K562 (cell line): ENCODE data around the gene TP53BP2. TPM values are rescaled to one million over a fixed set of nuclear protein-coding genes. Genes with fewer than 3 reads are reported as not detected.

Experiments
- BRD9 ChIP-seq: fragments of 450-650 bp; IDR thresholded peaks from 2 replicates; pipeline ENCODE4 v1.6.1; 2018; ENCODE audit warnings: low read depth; ENCODE audit not compliant: partially characterized antibody
- CHAMP1 ChIP-seq: fragments of 450-650 bp; IDR thresholded peaks from 2 replicates; pipeline ENCODE4 v1.6.1; 2016; ENCODE audit warnings: mild to moderate bottlenecking
- CREB1 ChIP-seq, 2 experiments: sonication (generic) in 1 of 2; formaldehyde crosslinking in 1 of 2; IDR thresholded peaks; 2 replicates each; pipeline versions ENCODE4 v1.6.1 to v1.8.0; 2012 to 2022; ENCODE audit warnings: inconsistent platforms in 1 of 2, mild to moderate bottlenecking in 1 of 2, missing genetic modification reagents in 1 of 2, moderate library complexity in 1 of 2
- FOXA3 ChIP-seq, 2 experiments: fragments of 450-650 bp in 1 of 2; sonication (generic) in 1 of 2; formaldehyde crosslinking; IDR thresholded peaks in 1 of 2; conservative IDR thresholded peaks in 1 of 2; 2 replicates each; pipeline versions ENCODE4 v1.4.0 to v1.8.0; 2020 to 2022; ENCODE audit warnings: mild to moderate bottlenecking in 2 of 2, missing genetic modification reagents in 1 of 2
- FOXK2 ChIP-seq, 2 experiments: fragments of 450-650 bp; IDR thresholded peaks in 1 of 2; conservative IDR thresholded peaks in 1 of 2; 2 replicates each; pipeline ENCODE4 v1.6.1; 2016; ENCODE audit warnings: low read depth in 2 of 2, mild to moderate bottlenecking in 1 of 2
- FOXM1 ChIP-seq, 2 experiments: fragments of 450-650 bp in 1 of 2; sonication (generic) in 1 of 2; formaldehyde crosslinking in 1 of 2; IDR thresholded peaks; 2 replicates each; pipeline versions ENCODE4 v1.6.1 to v1.9.0; 2017 to 2022; ENCODE audit warnings: low read depth in 2 of 2, mild to moderate bottlenecking in 2 of 2, missing genetic modification reagents in 1 of 2, moderate library complexity in 1 of 2
- HOMEZ ChIP-seq: fragments of 250-450 bp; sonication (Bioruptor Pico); IDR thresholded peaks from 2 replicates; pipeline ENCODE4 v1.4.0; 2020; ENCODE audit warnings: mild to moderate bottlenecking, moderate library complexity
- MNT ChIP-seq, 2 experiments: fragments of 450-650 bp; conservative IDR thresholded peaks; 2 replicates each; pipeline ENCODE4 v1.6.1; 2017; ENCODE audit warnings: mild to moderate bottlenecking in 2 of 2, moderate library complexity in 2 of 2
- PHB ChIP-seq: fragments of 250-450 bp; sonication (Bioruptor Pico); IDR thresholded peaks from 2 replicates; pipeline ENCODE4 v1.5.0; 2021
- PKNOX1 ChIP-seq: fragments of 450-650 bp; IDR thresholded peaks from 2 replicates; pipeline ENCODE4 v1.6.1; 2016
- POLR2H ChIP-seq: IDR thresholded peaks from 2 replicates; pipeline ENCODE4 v1.6.1; 2016; ENCODE audit warnings: missing genetic modification characterization, low read depth, mild to moderate bottlenecking, control low read depth, missing compliant biosample characterization, moderate library complexity
- THRB ChIP-seq: fragments of 450-650 bp; formaldehyde crosslinking; conservative IDR thresholded peaks from 2 replicates; pipeline ENCODE4 v1.4.0; 2022; ENCODE audit warnings: mild to moderate bottlenecking, missing genetic modification characterization
- ZC3H8 ChIP-seq: fragments of 450-650 bp; IDR thresholded peaks from 2 replicates; pipeline ENCODE4 v1.6.1; 2017
- ZNF143 ChIP-seq: sonication (generic); formaldehyde crosslinking; IDR thresholded peaks from 2 replicates; pipeline ENCODE4 v1.9.0; 2022; ENCODE audit warnings: mild to moderate bottlenecking, missing genetic modification reagents
- ZNF175 ChIP-seq: fragments of 200-800 bp; sonication (Bioruptor generic); IDR thresholded peaks from 2 replicates; pipeline ENCODE4 v1.6.1; 2016; ENCODE audit warnings: low read depth, mild to moderate bottlenecking, missing genetic modification characterization, missing compliant biosample characterization
- ZNF395 ChIP-seq: fragments of 200-800 bp; sonication (Bioruptor generic); IDR thresholded peaks from 2 replicates; pipeline ENCODE4 v1.6.1; 2017; ENCODE audit warnings: missing genetic modification characterization, missing compliant biosample characterization
- polyA plus RNA-seq, 8 experiments: library from polyadenylated mRNA; depleted of rRNA in 4 of 8; stranded (reverse) in 5 of 8; unstranded in 3 of 8; fragments of >200 nt; fragmentation: Nextera tagmentation in 2 of 8; fragmentation: Illumina TruSeq in 1 of 8; extraction: Ambion mirVana in 2 of 8; extraction: Trizol in 1 of 8; gene quantifications; 2 replicates each; pipeline versions ENCODE4 v1.2.1 to v1.2.3, GENCODE V29; 2011 to 2014; ENCODE audit warnings: inconsistent platforms in 1 of 8, missing spikeins in 1 of 8
- total RNA-seq, 7 experiments: library from RNA; depleted of rRNA in 6 of 7; stranded (reverse); fragments of >200 nt in 6 of 7; fragmentation: Illumina TruSeq in 2 of 7; extraction: Trizol in 2 of 7; gene quantifications; 2 replicates each; pipeline versions ENCODE4 v1.2.1 to v1.2.3, GENCODE V29; 2011 to 2021; ENCODE audit warnings: low replicate concordance in 1 of 7

TP53BP2 gene
- total and polyA plus RNA-seq, 9 of the 15 experiments (the other 6 are each of a cell fraction or from before 2014, with no cell fraction given): 17.0 to 69.6 (median 40.1) TPM

- TF ChIP-seq PKNOX1: peak; percentile 79
- peak; percentile 81 for TF ChIP-seq FOXM1 (IDR thresholded peaks at IDR 0.05; ENCODE audit: low read depth)
- no peak for TF ChIP-seq FOXM1 (CRISPR knock-in tag; IDR thresholded peaks at IDR 0.05; ENCODE audit: low read depth)
- peak; percentile 51 for TF ChIP-seq BRD9
- TF ChIP-seq FOXK2 (conservative IDR thresholded peaks at IDR 0.05 in 1 of 2, IDR thresholded peaks at IDR 0.05 in 1 of 2; ENCODE audit: low read depth in 2 of 2): peak; percentile 64 to 78; a peak in 2 of 4 replicates
- no peak for TF ChIP-seq ZC3H8
- peak; percentile 61; the same call in 1 of the 2 replicates for TF ChIP-seq ZNF175 (CRISPR knock-in tag)
- no peak; the same call in 1 of the 2 replicates for TF ChIP-seq CREB1 (IDR thresholded peaks at IDR 0.05)
- no peak for TF ChIP-seq CREB1 (CRISPR knock-in tag; IDR thresholded peaks at IDR 0.05)
- TF ChIP-seq FOXA3 (CRISPR knock-in tag; conservative IDR thresholded peaks at IDR 0.05 in 1 of 2, IDR thresholded peaks at IDR 0.05 in 1 of 2): peak in 1 of 2 experiments; percentile 97; a peak in 3 of 4 replicates
- TF ChIP-seq ZNF143 (CRISPR knock-in tag): no peak
- no peak for TF ChIP-seq HOMEZ (CRISPR knock-in tag)
- TF ChIP-seq PHB: no peak
- TF ChIP-seq CHAMP1: peak; percentile 47; the same call in 1 of the 2 replicates
- TF ChIP-seq THRB (CRISPR knock-in tag): no peak
- TF ChIP-seq POLR2H (tag): no peak
- 0 out of 2 replicates have a peak, but pooled peaks have one; percentile 49 for TF ChIP-seq ZNF395 (CRISPR knock-in tag)
- 0 out of 4 replicates have a peak, but pooled peaks have one; percentile 6 to 15 for TF ChIP-seq MNT (conservative IDR thresholded peaks at IDR 0.05)
Measured at GRCh38 chr1:223847781-223848345, 2.1 kb upstream of the TP53BP2 start (continued).
